A549 (cell line): ENCODE results near the gene FAM13A. TPM values are rescaled to one million over a fixed set of nuclear protein-coding genes. Genes with fewer than 3 reads are reported as not detected.
"Not testable (repeated sequence)": the region's sequence is repeated elsewhere in the genome, so short reads cannot be mapped to it uniquely, and the experiment has no call there.

Experiments
- ATAC-seq, 2 experiments: fragments of 200-7000 bp in 1 of 2; fragments of >200 bp in 1 of 2; cut with Nextera tagmentation in 1 of 2; cut with Tn5 transposase in 1 of 2; 3 replicates each; pipeline versions ENCODE4 v1.8.0 to v1.9.1; 2018 to 2020; ENCODE audit warnings: mild to moderate bottlenecking in 1 of 2, moderate library complexity in 1 of 2
- CTCF ChIA-PET: fragments of 300-600 bp; sonication (Branson Sonifier 250); formaldehyde crosslinking; extraction: SDS; loops from one replicate; lab custom pipeline; 2021; ENCODE audit warnings: antibody characterized with exemption, inconsistent platforms; lab: Yijun Ruan, JAX
- POLR2A ChIA-PET: fragments of 350-600 bp; formaldehyde crosslinking; extraction: SDS; loops from one replicate; lab custom pipeline; 2021; ENCODE audit warnings: antibody characterized with exemption, inconsistent platforms; lab: Yijun Ruan, JAX
- DNase-seq, 2 experiments: peaks; one replicate each; pipeline versions ENCODE4 v3.0.0 to v3.0.0-alpha.2; 2011 to 2016; ENCODE audit warnings: low read depth in 1 of 2, low spot score in 1 of 2
- FAIRE-seq: peaks from 2 replicates; lab custom pipeline; 2011; peaks lifted over from hg19 to GRCh38; lab: Jason Lieb, UNC
- H3K27ac ChIP-seq, 2 experiments: fragments of >200 bp; sonication (Bioruptor Twin); formaldehyde crosslinking; 3 replicates each; pipeline ENCODE4 v1.5.1; 2016 to 2017
- H3K4me1 ChIP-seq: fragments of >200 bp; sonication (Bioruptor Twin); formaldehyde crosslinking; 3 replicates; pipeline ENCODE4 v1.6.1; 2016
- H3K4me2 ChIP-seq: fragments of >200 bp; sonication (Bioruptor Twin); formaldehyde crosslinking; 3 replicates; pipeline ENCODE4 v1.6.1; 2016
- H3K4me3 ChIP-seq: fragments of >200 bp; sonication (Bioruptor Twin); formaldehyde crosslinking; 3 replicates; pipeline ENCODE4 v1.5.1; 2016
- H3K9me3 ChIP-seq: fragments of >200 bp; sonication (Bioruptor Twin); formaldehyde crosslinking; 3 replicates; pipeline ENCODE4 v1.6.1; 2016
- CBX2 ChIP-seq: fragments of 200-600 bp; sonication (generic); IDR thresholded peaks from 2 replicates; pipeline ENCODE4 v1.6.1; 2016; ENCODE audit warnings: low read depth, mild to moderate bottlenecking, borderline replicate concordance
- E2F6 ChIP-seq: IDR thresholded peaks from 2 replicates; pipeline ENCODE4 v1.6.1; 2012; ENCODE audit warnings: low read depth, borderline replicate concordance
- EHF ChIP-seq: fragments of 250-450 bp; sonication (Bioruptor Pico); IDR thresholded peaks from 2 replicates; pipeline ENCODE4 v1.5.0; 2020; ENCODE audit warnings: mild to moderate bottlenecking
- EHMT2 ChIP-seq: fragments of 200-600 bp; sonication (generic); IDR thresholded peaks from 2 replicates; pipeline ENCODE4 v1.6.1; 2016; ENCODE audit warnings: antibody characterized with exemption, low read depth, mild to moderate bottlenecking, moderate library complexity
- FOSL2 ChIP-seq, 2 experiments: fragments of 450-650 bp in 1 of 2; fragments of >200 bp in 1 of 2; sonication (Bioruptor Twin) in 1 of 2; formaldehyde crosslinking; IDR thresholded peaks; 2 replicates each; pipeline versions ENCODE4 v1.5.0 to v1.6.1; 2016 to 2020; ENCODE audit warnings: mild to moderate bottlenecking in 1 of 2, moderate library complexity in 1 of 2
- FOXS1 ChIP-seq: fragments of 250-450 bp; sonication (Bioruptor Pico); IDR thresholded peaks from 2 replicates; pipeline ENCODE4 v1.5.0; 2020; ENCODE audit warnings: mild to moderate bottlenecking, moderate library complexity
- GATA3 ChIP-seq: IDR thresholded peaks from 2 replicates; pipeline ENCODE4 v1.6.1; 2012; ENCODE audit warnings: borderline replicate concordance
- HES2 ChIP-seq: fragments of >200 bp; sonication (Bioruptor Twin); formaldehyde crosslinking; IDR thresholded peaks from 2 replicates; pipeline ENCODE4 v1.6.1; 2016
- HEYL ChIP-seq: fragments of 250-450 bp; sonication (Bioruptor Pico); IDR thresholded peaks from 2 replicates; pipeline ENCODE4 v1.8.0; 2021; ENCODE audit warnings: mild to moderate bottlenecking, moderate library complexity
- HMGXB4 ChIP-seq: fragments of 250-450 bp; sonication (Bioruptor Pico); IDR thresholded peaks from 2 replicates; pipeline ENCODE4 v1.5.0; 2021; ENCODE audit warnings: mild to moderate bottlenecking, moderate library complexity, borderline replicate concordance
- JUN ChIP-seq, 2 experiments: fragments of >200 bp; sonication (Bioruptor Twin); formaldehyde crosslinking; IDR thresholded peaks; 2 replicates in 1 of 2; 3 replicates in 1 of 2; pipeline ENCODE4 v1.6.1; 2016 to 2017
- JUNB ChIP-seq: fragments of >200 bp; sonication (Bioruptor Twin); formaldehyde crosslinking; IDR thresholded peaks from 2 replicates; pipeline ENCODE4 v1.6.1; 2016
- KDM5A ChIP-seq: fragments of 200-600 bp; sonication (generic); IDR thresholded peaks from 2 replicates; pipeline ENCODE4 v1.6.1; 2016; ENCODE audit warnings: antibody characterized with exemption, mild to moderate bottlenecking
- MAX ChIP-seq: IDR thresholded peaks from 2 replicates; pipeline ENCODE4 v1.6.1; 2012
- MAZ ChIP-seq: fragments of 150-350 bp; IDR thresholded peaks from 2 replicates; pipeline ENCODE4 v1.6.1; 2014; ENCODE audit warnings: antibody characterized with exemption, low read depth, low read length, borderline replicate concordance
- NR3C1 ChIP-seq: fragments of >200 bp; sonication (Bioruptor Twin); formaldehyde crosslinking; IDR thresholded peaks from 3 replicates; pipeline ENCODE4 v1.6.1; 2017
- PHF8 ChIP-seq: fragments of 200-600 bp; sonication (generic); IDR thresholded peaks from 2 replicates; pipeline ENCODE4 v1.6.1; 2016; ENCODE audit warnings: low read depth, mild to moderate bottlenecking, antibody characterized with exemption, moderate library complexity, borderline replicate concordance
- POLR2A ChIP-seq: IDR thresholded peaks from 2 replicates; pipeline ENCODE4 v1.6.1; 2012; ENCODE audit warnings: mild to moderate bottlenecking, low read length
- POLR2AphosphoS2 ChIP-seq: conservative IDR thresholded peaks from 2 replicates; pipeline ENCODE4 v1.6.1; 2012; ENCODE audit warnings: low read length, improper control_type of control experiment, inconsistent platforms
- REST ChIP-seq: fragments of 200-600 bp; sonication (generic); IDR thresholded peaks from 2 replicates; pipeline ENCODE4 v1.6.1; 2016; ENCODE audit warnings: antibody characterized with exemption, mild to moderate bottlenecking, moderate library complexity
- RFX5 ChIP-seq: fragments of 450-650 bp; IDR thresholded peaks from 2 replicates; pipeline ENCODE4 v1.7.1; 2014; ENCODE audit warnings: antibody characterized with exemption, mild to moderate bottlenecking, moderate library complexity
- RNF2 ChIP-seq: fragments of 200-600 bp; sonication (generic); IDR thresholded peaks from 2 replicates; pipeline ENCODE4 v1.6.1; 2016; ENCODE audit warnings: low read depth, mild to moderate bottlenecking, antibody characterized with exemption, moderate library complexity, borderline replicate concordance
- SREBF2 ChIP-seq: fragments of 450-650 bp; IDR thresholded peaks from 2 replicates; pipeline ENCODE4 v1.6.1; 2014; ENCODE audit warnings: mild to moderate bottlenecking, moderate library complexity
- USF2 ChIP-seq: fragments of 450-650 bp; IDR thresholded peaks from 2 replicates; pipeline ENCODE4 v1.6.1; 2014; ENCODE audit warnings: antibody characterized with exemption
- ZC3H11A ChIP-seq: fragments of 450-650 bp; IDR thresholded peaks from 2 replicates; pipeline ENCODE4 v1.6.1; 2014; ENCODE audit warnings: antibody characterized with exemption, mild to moderate bottlenecking
- WGBS: methylation state at CpG from one replicate; pipeline ENCODE4 v1.1.6; 2017; ENCODE audit errors: missing lambda C conversion rate; 5-methylcytosine and 5-hydroxymethylcytosine counted together
- polyA plus RNA-seq, 4 experiments: library from polyadenylated mRNA; depleted of rRNA in 3 of 4; stranded (reverse); fragments of >200 nt; fragmentation: RNase III in 1 of 4; extraction: RNeasy Plus Mini Kit Qiagen cat#74134 plus additional on column Dnase treatment in 1 of 4; gene quantifications; 2 replicates in 3 of 4; 3 replicates in 1 of 4; pipeline ENCODE4 v1.2.3, GENCODE V29; 2011 to 2017

Gene FAM13A
- polyA plus RNA-seq, 2 of the 4 experiments (the other 2 are of a cell fraction): 6.5 to 22.0 TPM

GRCh38 chr4:89006307-89006706, 50.7 kb downstream of the FAM13A start:
- no peak for TF ChIP-seq RFX5
- no peak for TF ChIP-seq SREBF2
- TF ChIP-seq RNF2: no peak
- TF ChIP-seq E2F6: no peak
- no peak for TF ChIP-seq GATA3
- no peak for TF ChIP-seq HEYL (CRISPR knock-in tag)
- no peak for TF ChIP-seq REST
- no peak for TF ChIP-seq FOSL2 (IDR thresholded peaks at IDR 0.05)
- no peak for TF ChIP-seq FOSL2 (CRISPR knock-in tag; IDR thresholded peaks at IDR 0.05)
- TF ChIP-seq JUNB: no peak
- no peak for TF ChIP-seq KDM5A
- no peak for TF ChIP-seq USF2
- WGBS: 85% methylated on average over 4 of the region's 5 CpGs
- FAIRE-seq: no peak

GRCh38 chr4:89005066-89005465, 51.9 kb downstream of the FAM13A start:
- H3K4me3 ChIP-seq, FAIRE-seq, H3K4me2 ChIP-seq, H3K27ac ChIP-seq, H3K9me3 ChIP-seq, DNase-seq, POLR2A ChIA-PET, ATAC-seq: not testable (repeated sequence)
- peaks cover 26% of the 10 kb centered on the region for H3K4me1 ChIP-seq
- 93% methylated on average over 1 of the region's 1 CpG for WGBS
- CTCF ChIA-PET: interaction anchor here (1.4 to 3.6 kb wide), 3 partner anchors 19 to 187 kb away, joined by 4 to 11 read pairs (median 5); no protein-coding TSS in a partner anchor

More at GRCh38 chr4:89006307-89006706, 50.7 kb downstream of the FAM13A start:
- no peak overlapping the region for H3K4me3 ChIP-seq
- DNase-seq (no peak), ATAC-seq (no peak)
- ChIA-PET POLR2A (no interaction called here), CTCF (interaction anchor here (0.6 to 3.6 kb wide), 3 partner anchors 17 to 188 kb away, joined by 3 to 11 read pairs (median 3); no protein-coding TSS in a partner anchor)
- H3K4me2 ChIP-seq: no peak overlapping the region
- peaks cover 20% of the 10 kb centered on the region; the same call in 2 of the 3 replicates for H3K4me1 ChIP-seq
- no peaks in the 10 kb centered on the region for H3K9me3 ChIP-seq
- H3K27ac ChIP-seq: no peak overlapping the region

- no peak for TF ChIP-seq HMGXB4 (CRISPR knock-in tag)
- no peak for TF ChIP-seq FOXS1 (CRISPR knock-in tag)
- TF ChIP-seq HEYL (CRISPR knock-in tag): no peak
- TF ChIP-seq CBX2: no peak
- TF ChIP-seq ZC3H11A: no peak
- no peak for TF ChIP-seq HES2
- TF ChIP-seq JUN (IDR thresholded peaks at IDR 0.05): no peak
- no peak for TF ChIP-seq MAX
- TF ChIP-seq USF2: no peak
- no peak for TF ChIP-seq POLR2AphosphoS2
- TF ChIP-seq MAZ: no peak
- no peak for TF ChIP-seq POLR2A
- TF ChIP-seq NR3C1: no peak
- TF ChIP-seq EHF (CRISPR knock-in tag): no peak
- TF ChIP-seq EHMT2: no peak
- TF ChIP-seq PHF8: no peak
- TF ChIP-seq, all 56 proteins: peak for 0
- H3K4me2 ChIP-seq: no peak overlapping the region
- H3K4me3 ChIP-seq: no peak overlapping the region
- no peak overlapping the region for H3K27ac ChIP-seq
- ChIA-PET POLR2A (no interaction called here), CTCF (no interaction called here)
- 83% methylated on average over 9 of the region's 9 CpGs for WGBS
- no peaks in the 10 kb centered on the region for H3K9me3 ChIP-seq
- H3K4me1 ChIP-seq: peaks cover 13% of the 10 kb centered on the region
- no peak for ATAC-seq
- DNase-seq: no peak
- no peak for FAIRE-seq
Measured at GRCh38 chr4:89001647-89002445, 55.1 kb downstream of the FAM13A start.
